Activated CD4-positive, CD25-positive, alpha-beta regulatory T cell (primary cell): ENCODE measurements around the gene TLE1.

Source experiments
- DNase-seq, 4 experiments: peaks; one replicate each; lab custom pipeline; 2025; lab: John Stamatoyannopoulos, UW

Gene TLE1

DNA sequence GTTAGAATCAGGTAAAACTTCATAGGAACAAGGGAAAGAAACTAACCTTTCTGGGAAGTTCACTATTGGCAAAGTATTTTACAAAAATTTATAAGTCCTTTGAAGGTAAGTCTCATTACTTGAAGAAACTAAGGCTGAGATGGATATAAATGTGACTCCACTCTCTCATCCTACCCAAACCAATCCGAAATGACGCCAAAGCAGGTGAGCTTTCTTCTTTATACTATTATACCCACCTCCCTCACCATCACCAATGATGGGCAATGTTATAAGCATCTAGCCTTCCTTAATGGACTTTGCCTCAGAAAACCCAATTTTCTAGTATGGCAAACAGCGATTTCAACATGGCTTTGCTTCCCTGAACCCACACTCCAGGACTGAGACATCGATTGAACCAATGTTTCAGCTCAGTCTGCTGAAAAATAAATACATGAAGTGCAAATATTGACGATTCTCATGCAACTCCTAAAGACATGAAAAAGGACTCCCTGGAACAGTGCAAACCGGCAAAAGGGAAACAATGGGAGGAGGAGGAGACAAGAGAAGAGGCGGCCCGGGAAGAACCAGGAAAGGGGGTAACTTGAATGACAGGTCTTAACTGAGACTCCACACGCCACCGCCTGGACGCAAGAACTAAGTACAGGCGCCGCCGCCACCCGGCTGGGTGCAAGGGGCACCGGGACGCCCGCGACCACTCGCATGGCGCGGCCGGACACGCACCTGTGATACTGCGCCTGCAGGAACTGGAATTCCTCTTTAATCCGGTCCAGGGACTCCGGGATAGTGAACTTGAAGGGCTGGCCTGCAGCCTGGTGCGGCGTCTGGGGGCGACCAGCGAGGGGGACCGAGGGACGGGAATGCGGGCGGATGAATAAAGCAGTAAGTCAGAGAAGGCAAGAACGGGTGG lies 2.5 kb downstream of the TLE1 start:
- no peak for DNase-seq

DNA sequence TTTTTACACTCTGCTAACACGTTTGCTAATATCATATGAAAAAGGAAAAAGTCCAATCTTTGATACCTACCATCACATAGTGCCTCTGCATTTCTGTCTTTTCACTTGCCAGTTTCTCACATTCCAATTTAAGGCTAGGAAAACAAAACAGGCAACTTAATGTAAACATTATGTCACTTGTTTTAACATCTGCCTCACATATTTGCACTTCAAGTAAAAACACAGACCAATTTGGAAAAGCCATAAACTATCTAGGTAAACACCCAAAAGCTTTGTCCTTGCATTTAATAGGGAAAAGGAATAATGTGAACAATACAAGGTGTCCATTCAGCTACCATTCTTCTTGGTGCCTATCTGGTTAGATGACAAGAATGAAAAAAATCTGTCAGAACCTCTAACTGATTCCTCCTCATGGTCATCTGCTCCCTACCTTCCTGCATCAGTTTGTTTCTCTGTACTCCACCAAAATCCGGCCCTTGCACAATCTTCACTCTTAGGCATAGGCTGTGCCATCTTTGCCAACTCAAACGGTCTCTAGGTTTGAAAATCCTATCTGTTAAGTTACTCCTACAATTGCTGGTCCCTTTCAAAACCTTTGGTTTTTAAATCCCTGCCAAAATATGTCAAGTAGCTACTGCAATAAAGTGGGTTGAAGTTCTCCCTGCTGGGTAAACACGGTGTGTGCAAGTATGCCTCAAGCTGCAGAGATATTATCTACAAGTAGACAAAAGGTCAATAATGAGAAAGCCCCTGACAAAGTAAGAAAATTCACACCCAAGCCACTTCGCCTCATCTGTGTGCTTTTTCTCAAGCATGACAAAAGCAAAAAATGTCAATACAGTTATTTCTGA lies 3.4 kb downstream of the TLE1 start:
- no peak for DNase-seq

DNA sequence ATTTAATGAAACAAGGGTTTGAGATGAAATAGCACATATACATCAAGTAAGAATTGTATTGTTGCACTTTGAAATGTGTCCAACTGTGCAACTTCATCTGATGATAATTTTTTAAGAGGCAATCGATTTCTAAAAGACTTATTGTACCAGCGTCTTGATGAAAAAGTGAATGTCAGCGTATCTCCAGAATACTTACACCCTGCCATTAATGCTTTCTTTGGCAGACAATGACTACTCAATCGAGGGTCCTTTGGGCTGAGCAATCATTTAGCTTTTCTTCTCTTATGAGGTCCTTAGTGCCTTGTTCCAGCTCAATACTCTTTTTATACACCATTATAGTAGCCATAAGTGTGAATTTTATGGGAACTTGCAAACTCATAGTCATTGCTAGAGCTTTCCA lies 4.7 kb downstream of the TLE1 start:
- no peak for DNase-seq

DNA sequence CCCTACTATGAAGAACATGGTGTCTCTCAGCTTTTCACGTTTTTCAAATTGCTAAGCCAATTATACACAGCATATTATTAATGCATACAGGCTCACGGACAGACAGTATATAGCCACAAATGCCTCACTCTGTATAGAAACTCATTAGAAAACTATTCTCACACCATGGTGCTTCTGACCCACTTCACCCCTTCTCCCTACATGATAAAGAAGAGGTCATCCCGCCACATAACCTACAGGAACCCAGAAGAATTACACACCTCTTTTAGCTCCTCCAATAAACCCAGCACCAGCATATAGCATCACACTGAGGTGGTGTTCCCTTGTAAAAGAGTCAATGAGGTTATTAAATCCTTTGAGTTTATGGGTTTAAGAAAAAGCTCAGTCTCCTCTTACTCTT lies 5.6 kb downstream of the TLE1 start:
- no peak for DNase-seq

DNA sequence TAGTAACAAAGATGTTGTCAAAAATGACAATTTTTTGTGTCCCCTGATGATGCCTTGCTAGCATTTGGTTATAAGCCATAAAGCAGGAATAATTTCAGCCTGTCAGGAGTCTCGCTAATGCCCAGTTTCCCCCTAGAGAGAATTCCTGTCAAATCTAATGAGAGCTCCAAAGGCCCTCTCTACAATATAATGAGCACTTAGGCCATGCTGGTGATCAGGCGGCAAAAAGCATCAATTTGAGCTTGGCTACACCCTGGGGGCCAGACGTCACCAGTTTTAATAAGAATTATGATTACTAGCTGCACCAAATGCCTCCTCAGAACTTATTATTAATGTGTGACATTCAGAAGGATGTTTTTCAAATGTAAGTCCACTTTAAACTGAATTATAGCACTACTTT lies 6.1 kb downstream of the TLE1 start:
- no peak for DNase-seq

DNA sequence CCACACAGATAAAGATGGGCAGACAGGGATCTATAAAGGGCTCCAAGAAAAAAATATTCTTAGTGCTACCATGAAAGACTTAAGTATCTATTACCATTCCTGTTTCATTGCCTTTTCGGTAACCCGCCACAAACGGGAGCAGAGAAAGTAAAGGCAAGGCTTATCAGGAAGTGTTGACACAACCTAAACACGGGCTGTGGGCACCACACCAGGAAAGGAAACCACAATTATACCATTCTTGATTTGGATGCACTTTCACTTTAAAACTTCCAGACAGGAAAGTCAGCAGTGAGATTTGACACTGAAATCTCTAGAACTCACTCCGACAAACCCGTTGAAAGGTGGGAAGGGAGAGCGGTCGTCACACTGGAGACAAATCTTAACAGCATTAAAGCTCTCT lies 6.5 kb downstream of the TLE1 start:
- no peak for DNase-seq

DNA sequence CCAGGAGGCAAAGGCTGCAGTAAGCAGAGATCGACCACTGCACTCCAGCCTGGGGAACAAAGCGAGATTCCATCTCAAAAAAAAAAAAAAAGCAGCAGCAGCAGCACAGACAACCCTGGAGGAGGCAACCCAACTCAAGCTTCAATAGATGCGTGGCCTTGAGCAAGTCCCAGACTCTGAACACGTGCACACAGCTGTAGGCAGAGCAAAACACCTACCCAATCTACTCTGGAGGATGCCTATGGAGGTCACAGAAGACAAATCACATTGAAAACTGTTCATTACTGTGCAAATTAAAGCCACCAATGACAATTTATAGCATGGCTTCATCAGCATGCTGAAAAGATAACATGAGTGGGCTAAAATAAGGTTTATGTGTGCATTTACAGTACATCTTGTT lies 7.2 kb downstream of the TLE1 start:
- DNase-seq, result no peak

DNA sequence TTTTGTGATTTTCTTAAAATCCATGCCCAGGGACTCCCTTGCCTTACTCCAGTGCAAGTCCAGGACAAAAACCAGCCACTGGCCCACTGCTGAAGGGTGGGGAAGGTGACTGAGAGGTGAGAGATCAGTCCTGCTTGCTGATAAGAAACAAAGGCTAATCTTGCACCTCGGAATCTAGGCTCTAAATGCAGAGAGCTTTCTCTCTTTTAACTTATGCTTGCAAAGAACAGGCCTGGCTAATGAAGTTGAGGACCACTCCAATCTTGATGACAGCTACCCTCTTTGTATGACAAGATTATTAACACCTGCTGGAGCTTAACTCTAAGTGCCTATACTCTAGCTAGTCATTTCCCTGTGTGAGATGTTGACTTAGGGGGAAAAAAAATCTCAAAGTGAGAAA lies 8.8 kb downstream of the TLE1 start:
- no peak for DNase-seq

DNA sequence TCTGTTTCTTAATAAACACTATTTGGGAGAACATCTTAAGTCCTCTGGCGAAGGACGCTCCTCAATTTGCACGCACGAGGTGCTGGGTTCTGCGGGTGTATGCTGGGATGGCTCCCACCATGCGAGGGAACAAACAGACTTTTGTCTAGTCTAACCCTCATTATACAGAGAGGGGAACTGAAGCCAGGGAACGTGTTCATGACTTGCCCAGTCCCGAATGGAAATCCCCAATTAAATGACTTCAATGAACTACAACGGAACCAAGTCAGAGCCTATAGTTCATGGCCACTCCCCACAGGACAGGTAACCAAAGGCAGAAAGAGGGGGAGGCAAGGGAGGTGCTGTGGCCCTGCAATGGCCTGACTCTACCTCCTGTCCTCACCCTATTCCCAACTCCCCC lies 9.3 kb downstream of the TLE1 start:
- no peak for DNase-seq

DNA sequence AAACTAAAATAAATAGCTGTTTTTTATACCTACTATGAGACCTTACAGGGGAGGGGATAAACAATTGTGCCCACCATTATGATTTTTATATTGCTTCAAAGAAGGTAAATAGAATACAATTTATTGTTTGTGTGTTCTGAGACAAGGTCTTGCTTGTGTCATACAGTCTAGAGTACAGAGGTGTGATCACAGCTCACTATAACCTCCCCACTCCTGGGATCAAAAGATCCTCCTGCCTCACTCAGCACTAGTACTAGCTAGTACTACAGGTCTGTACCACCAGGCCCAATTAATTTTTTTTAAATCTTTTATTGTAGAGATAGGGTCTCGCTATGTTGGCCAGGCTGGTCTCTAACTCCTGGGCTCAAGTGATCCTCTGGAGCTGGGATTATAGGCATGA lies 11.3 kb downstream of the TLE1 start:
- no peak for DNase-seq

DNA sequence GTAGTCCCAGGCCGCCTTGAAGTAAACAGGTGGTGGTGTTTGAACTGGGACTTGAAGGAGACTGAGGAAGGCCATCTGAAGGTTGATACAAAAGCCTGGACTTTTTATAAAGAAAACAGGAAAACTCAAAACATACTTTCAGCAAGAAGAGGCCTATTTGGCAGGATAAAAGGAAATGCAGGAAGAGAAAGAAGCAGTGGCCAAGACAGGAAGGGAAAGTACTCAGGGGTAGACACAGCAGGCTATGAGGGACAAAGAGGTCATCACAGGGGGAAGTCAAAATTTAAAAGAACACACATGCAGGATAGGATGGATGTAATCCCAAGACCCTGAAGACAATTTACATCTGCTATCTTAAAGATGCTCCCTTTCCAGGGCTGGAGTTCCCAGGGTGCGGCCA lies 13.0 kb downstream of the TLE1 start:
- no peak for DNase-seq

DNA sequence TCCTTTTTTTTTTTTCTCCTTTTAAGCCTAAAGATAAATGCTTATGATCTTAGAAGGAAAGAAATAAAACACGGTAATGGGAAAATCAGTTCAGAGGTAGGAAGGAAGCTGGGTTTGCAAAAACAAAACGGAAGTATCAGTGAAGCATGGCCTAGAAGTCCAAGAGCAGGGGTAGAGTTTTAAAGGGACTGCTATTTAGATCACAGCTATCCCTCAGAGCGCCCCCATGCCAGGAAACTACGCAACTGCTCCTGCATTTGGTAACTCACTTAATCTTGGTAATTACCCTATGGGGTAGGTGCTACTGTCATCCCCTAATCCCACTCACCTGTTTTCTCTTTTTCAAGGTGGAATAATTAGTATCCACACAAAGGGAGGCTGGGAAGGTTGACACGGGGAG lies 16.0 kb downstream of the TLE1 start:
- DNase-seq, result no peak

DNA sequence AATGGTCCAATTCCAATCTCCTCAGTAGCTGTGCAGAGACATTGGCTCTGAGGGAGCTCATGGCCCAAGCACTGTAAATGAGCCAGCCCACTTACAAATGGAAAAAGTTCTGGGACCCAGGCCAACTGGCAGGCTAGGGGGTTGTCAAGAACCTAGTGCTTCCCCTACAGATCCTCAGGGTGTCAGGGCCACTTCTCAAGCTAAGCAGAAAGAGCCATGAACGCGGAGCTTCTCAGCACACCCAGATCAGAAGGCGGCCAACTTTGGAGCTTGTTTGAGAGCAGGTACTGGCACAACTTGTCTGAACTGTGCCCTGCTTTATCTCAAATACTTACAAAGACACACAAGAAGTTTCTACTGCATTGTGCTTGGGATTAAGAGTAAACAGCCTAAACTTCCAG lies 17.5 kb downstream of the TLE1 start:
- no peak for DNase-seq

DNA sequence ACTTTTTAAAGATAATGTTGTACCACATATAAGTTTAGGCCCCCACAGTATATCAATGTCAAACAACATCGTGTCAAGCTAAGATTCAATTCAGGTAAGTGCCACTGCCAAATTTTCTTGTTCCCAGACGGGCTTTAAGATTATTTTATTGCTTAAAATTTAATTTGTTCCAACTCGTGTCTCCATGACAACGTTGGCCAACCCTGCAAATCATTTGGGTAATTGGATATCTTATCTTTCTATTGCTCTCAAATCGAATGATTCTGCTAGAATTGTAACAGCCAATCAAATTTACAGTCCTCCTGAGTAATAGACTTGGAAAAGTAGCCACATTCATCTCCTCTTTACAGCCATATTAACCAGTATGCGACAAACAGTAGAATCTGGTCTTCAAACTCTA lies 19.5 kb downstream of the TLE1 start:
- no peak for DNase-seq

DNA sequence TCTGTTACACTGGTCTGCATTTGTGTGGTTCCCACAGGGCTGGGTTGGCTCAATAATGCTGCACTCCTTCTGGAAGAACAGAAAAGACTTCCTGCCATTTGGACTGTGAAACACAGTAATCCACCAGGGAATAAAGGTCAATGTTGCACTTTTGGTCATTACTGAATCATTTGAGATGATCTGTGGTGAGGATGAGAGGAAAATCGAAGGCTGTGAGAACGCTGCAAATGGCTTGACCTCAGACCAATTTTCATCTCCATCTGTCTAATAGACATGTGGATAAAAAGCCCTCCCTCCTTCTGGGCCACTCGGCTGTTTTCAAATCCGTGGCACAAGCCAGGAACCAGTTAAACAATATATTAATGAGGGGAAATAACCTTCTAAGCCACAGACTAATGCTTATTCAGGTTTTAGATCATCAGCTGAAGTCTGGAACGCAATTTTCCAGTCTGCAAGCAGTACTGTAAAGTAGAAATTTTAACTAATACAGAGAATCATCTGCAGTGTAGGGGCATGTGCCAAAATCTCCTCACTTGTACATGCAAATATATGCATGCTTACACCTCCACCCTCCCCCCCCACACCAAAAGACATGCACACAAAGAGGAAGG lies 20.2 kb downstream of the TLE1 start:
- DNase-seq, result no peak

DNA sequence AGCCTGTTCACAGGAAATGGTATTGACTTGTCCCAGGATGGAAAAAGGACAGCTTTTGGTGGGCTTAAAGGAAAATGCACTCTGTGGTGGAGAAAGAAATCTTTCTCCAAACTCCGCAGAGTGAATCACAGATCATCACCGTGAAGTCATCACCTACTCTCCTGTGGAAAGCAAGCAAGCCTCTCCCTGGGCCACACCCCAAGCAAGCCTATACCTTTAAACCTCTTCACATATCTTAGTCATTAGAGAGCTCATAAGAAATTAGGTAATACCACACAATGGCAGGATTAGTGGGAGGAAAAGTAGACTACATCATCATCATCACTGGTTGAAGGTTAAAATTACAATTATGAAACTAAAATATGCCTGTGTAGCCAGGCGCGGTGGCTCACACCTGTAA lies 23.2 kb downstream of the TLE1 start:
- DNase-seq, result no peak

DNA sequence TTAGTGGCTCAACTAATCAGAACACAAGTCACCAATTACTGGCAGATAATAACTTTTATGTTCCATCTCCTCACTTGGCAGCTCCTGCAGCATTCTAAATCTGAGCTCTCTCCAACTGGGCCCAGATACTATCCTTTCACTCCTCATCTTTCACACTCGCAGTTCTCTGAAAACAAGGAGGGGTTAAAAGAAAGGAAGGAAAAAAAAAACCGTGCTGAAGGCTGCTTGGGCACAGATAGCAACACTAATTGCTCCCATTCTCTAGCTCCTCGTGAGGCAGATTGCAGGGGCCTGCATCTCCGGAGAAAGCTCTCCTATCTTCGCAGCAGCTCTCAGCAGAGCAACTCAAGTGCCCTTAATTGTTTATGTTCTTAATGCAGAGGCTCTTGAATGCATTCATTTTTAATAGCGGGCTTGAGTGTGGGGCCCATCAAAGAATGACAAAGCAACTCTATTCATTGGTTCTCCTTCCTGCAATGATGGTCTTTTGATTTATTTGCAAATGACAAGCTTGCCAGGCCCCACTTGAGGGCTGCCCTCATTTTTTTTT lies 23.9 kb downstream of the TLE1 start:
- DNase-seq, result no peak

DNA sequence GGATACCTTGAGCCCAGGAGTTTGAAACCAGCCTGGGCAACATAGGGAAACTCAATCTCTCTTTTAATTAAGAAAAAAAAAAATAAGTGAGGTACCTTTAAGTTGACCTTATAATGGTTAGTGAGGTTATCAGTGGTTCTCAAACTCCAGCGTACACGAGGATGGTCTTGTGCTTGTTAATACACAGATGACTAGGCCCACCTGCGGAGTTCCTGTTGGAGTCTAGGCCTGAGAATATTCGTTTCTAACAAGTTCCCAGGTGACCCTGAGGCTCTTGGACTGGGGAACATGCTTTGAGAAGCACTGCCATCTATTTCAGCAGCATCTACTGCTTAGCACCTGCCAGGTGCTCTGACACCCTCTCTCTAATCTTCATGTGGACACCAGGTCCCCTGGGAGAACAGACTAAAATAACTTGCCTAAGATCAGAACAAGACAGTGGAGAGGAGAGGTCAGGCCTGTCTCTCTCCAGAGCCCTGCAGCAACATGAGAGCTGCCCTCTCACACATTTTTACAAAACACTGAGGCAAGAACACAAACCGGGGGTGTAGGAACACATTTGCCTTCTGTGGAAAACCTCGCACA lies 24.6 kb downstream of the TLE1 start:
- DNase-seq, result no peak

DNA sequence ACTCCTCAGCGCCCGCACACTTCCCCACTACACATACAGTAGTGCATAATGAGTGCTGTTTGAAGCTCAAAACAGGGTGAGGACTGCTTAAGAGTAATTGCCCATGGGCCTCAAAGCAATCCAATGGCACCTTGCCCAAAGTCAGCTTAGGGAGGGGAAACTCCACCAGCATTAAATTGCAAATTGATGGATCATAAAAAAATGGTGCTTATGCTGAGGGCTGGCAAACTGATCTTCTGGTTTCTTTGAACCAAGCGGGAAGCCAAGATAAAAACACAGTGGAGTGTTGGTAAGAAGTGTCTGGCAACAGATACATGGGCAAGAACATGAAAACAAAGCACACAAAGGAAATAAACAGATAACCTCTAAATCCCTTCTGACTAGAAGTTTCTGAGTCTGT lies 28.0 kb downstream of the TLE1 start:
- no peak for DNase-seq

DNA sequence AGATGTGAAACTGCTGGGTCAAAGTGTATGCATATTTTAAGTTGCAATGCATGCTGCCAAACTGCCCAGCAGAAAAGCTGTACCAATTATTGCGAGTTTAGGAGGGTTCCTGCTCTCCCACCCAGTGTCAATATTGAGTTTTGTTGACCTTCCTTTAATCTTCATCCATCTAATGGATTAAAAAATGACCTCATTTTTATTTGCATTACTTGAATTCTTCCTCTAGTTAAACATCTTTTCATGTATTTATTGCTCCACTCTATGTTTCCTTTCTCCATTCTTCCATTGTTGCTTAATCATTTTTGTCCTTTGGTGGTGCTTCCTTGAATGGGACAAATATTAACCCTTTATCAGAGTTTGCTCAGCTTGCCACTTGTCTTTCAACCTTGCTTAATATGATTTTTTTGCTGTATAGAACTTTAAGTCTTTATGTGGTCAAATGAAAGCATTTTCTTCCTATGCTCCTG lies 32.4 kb downstream of the TLE1 start:
- no peak for DNase-seq

DNA sequence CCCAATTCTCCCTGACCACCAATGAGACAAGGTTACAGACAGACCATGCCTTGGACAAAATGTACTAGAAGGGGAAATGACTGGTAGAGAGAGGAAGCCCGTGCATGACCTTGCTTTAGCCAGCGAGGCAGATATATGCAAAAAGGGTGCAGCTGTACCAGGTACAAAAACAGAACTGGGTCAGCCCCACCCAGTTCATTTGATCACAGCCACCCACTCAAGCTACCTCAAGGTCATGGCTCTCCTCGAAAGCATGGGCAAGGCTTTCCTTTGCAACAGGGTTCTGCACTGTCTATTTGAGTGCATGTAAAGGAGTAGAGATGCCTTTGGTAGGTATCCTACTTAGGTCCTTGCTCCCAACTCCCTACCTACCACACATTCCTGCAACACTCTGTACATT lies 33.3 kb downstream of the TLE1 start:
- no peak for DNase-seq

DNA sequence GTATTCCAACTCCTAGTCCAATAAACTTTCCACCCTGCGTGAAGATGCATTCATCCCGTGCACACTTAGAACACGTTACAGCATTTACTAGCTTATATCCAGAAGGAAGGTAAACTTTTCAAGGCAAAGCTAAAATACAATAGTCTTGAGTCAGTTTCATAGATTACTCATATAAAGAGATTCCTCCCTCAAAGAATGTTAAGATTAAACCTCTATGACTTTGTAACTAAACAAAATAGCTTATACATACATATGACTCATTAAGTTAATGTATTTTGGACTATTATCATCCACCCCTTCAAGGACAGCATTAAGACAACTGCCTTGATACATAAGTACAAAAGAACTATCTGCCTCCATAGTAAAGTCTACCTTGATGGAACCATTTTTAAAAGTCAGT lies 36.1 kb downstream of the TLE1 start:
- DNase-seq, result no peak
